GM12865 (cell line): ENCODE results near the gene KIF20B.

ENCODE experiments used
- DNase-seq: peaks from one replicate; pipeline ENCODE4 v3.0.0; 2010; ENCODE audit warnings: low read depth
- H3K4me3 ChIP-seq: 2 replicates; pipeline ENCODE4 v1.5.1; 2011; ENCODE audit warnings: mild to moderate bottlenecking, low read depth, low read length, control low read depth
- CTCF ChIP-seq: IDR thresholded peaks from 2 replicates; pipeline ENCODE4 v1.5.1; 2011; ENCODE audit warnings: low read length, control low read depth, low read depth, inconsistent platforms; ENCODE audit not compliant: insufficient read depth; ENCODE audit errors: missing control alignments

Gene KIF20B

GRCh38 chr10:89734616-89735015 lies 33.2 kb downstream of the KIF20B start:
- TF ChIP-seq CTCF, result no peak
- no peak for DNase-seq
- no peak overlapping the region for H3K4me3 ChIP-seq

- peak; percentile 75 for DNase-seq
- H3K4me3 ChIP-seq, result peak overlapping the region; percentile 45
- no peak for TF ChIP-seq CTCF
Observed at GRCh38 chr10:89738551-89739209, 37.3 kb downstream of the KIF20B start.

GRCh38 chr10:89741126-89741762 lies 39.9 kb downstream of the KIF20B start:
- no peak for TF ChIP-seq CTCF
- DNase-seq, result no peak
- no peak overlapping the region for H3K4me3 ChIP-seq

GRCh38 chr10:89744026-89744425 lies 42.6 kb downstream of the KIF20B start:
- TF ChIP-seq CTCF, result no peak
- H3K4me3 ChIP-seq, result no peak overlapping the region
- DNase-seq, result no peak

- TF ChIP-seq CTCF, result no peak
- no peak overlapping the region for H3K4me3 ChIP-seq
- DNase-seq, result no peak
Observed at GRCh38 chr10:89745903-89746302, 44.5 kb downstream of the KIF20B start.

GRCh38 chr10:89750441-89750840 lies 49.1 kb downstream of the KIF20B start:
- DNase-seq, result no peak
- no peak overlapping the region for H3K4me3 ChIP-seq
- no peak for TF ChIP-seq CTCF

GRCh38 chr10:89755374-89755773 lies 54.0 kb downstream of the KIF20B start:
- TF ChIP-seq CTCF, result no peak
- no peak for DNase-seq
- no peak overlapping the region for H3K4me3 ChIP-seq
